ENCODE measurements around the gene IKZF5.

DNA sequence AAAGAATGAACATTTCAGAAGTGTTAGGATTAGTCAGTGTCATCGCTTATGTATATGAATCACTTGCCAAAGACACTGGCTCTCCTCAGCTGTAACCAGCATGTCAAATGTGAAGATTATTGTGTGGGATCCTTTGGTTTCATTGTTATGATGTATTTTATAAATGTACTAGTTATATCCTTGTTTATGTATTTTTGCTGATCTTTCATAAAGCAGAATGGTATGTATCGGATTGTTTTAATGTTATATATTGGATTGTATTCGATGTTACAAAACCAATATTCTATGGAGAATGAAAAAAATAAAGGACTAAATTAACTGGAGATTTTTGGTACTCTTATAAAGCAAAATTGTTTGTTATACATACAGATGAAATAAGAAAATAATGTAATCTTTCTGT is 49.4 kb upstream of the IKZF5 start:
- TF ChIP-seq, protein P1, sequence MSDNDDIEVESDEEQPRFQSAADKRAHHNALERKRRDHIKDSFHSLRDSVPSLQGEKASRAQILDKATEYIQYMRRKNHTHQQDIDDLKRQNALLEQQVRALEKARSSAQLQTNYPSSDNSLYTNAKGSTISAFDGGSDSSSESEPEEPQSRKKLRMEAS (IDR thresholded peaks at IDR 0.05): no peak
- TF ChIP-seq, protein P2, sequence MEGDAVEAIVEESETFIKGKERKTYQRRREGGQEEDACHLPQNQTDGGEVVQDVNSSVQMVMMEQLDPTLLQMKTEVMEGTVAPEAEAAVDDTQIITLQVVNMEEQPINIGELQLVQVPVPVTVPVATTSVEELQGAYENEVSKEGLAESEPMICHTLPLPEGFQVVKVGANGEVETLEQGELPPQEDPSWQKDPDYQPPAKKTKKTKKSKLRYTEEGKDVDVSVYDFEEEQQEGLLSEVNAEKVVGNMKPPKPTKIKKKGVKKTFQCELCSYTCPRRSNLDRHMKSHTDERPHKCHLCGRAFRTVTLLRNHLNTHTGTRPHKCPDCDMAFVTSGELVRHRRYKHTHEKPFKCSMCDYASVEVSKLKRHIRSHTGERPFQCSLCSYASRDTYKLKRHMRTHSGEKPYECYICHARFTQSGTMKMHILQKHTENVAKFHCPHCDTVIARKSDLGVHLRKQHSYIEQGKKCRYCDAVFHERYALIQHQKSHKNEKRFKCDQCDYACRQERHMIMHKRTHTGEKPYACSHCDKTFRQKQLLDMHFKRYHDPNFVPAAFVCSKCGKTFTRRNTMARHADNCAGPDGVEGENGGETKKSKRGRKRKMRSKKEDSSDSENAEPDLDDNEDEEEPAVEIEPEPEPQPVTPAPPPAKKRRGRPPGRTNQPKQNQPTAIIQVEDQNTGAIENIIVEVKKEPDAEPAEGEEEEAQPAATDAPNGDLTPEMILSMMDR (IDR thresholded peaks at IDR 0.05 in 2 of 3, conservative IDR thresholded peaks at IDR 0.05 in 1 of 3; ENCODE audit: borderline replicate concordance in 1 of 3, insufficient read depth in 1 of 3, low read depth in 2 of 3, low read length in 2 of 3): no peak

Data from HCT116 (cell line).